DND-41 (cell line): ENCODE measurements around the gene ATP8A2.

ENCODE experiments used
- EZH2 ChIP-seq: IDR thresholded peaks from 3 replicates; pipeline ENCODE4 v1.6.1; 2012; ENCODE audit warnings: borderline replicate concordance, low read depth, mild to moderate bottlenecking, moderate library complexity, low read length, inconsistent platforms; ENCODE audit not compliant: severe bottlenecking
- TF ChIP-seq, protein P1 (sequence below): IDR thresholded peaks from 2 replicates; pipeline ENCODE4 v1.5.1; 2012; ENCODE audit warnings: borderline replicate concordance, low read length, moderate library complexity, mild to moderate bottlenecking; ENCODE audit not compliant: poor library complexity, severe bottlenecking; ENCODE audit errors: extremely low read depth

DNA sequence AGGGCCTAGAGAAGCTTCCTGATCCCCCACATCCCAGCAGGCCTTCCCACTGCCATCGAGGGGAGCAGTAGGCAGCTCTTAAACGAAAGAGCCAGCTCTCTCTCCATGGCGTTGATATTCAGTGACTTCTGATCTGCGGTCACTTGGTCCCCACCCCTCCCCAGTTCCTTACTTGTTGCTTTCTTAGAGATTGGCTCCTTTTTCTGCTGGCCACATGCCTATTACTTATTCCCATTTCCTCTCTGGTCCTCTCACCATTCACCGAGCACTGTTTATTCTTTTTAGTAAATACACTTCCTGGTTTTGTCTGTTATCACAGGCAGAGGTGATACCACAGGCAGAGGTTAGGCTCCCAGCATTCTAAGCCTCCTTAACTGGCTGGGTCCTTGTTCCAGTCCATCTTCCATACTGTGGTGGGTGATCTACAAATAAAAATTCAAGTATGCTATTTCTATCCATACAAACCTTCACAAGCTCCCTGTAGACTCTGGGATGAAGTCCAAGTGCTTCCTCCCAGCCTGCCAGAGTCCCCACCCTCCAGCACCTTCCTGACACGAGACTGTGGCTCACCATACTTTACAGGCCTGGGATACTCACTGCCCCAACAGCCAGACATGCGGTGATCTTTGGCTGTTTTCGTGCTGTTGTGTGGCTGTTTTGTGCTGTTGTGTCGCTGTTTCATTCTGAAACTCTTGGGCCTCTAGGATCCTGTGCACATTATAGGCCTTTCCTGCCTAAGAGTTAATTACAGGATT is 315.9 kb downstream of the ATP8A2 start:
- TF ChIP-seq, protein P1, sequence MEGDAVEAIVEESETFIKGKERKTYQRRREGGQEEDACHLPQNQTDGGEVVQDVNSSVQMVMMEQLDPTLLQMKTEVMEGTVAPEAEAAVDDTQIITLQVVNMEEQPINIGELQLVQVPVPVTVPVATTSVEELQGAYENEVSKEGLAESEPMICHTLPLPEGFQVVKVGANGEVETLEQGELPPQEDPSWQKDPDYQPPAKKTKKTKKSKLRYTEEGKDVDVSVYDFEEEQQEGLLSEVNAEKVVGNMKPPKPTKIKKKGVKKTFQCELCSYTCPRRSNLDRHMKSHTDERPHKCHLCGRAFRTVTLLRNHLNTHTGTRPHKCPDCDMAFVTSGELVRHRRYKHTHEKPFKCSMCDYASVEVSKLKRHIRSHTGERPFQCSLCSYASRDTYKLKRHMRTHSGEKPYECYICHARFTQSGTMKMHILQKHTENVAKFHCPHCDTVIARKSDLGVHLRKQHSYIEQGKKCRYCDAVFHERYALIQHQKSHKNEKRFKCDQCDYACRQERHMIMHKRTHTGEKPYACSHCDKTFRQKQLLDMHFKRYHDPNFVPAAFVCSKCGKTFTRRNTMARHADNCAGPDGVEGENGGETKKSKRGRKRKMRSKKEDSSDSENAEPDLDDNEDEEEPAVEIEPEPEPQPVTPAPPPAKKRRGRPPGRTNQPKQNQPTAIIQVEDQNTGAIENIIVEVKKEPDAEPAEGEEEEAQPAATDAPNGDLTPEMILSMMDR, result no peak
- no peak for TF ChIP-seq EZH2
